GM13976 (cell line): ENCODE data around the gene DET1.
"Not testable (repeated sequence)": the region's sequence is repeated elsewhere in the genome, so short reads cannot be mapped to it uniquely, and the experiment has no call there.

Source experiments
- DNase-seq: peaks from one replicate; pipeline ENCODE4 v3.0.0; 2012; ENCODE audit warnings: low spot score
- in situ Hi-C: fragments of 300-500 bp; cut with MboI; formaldehyde crosslinking; loops from one replicate; pipeline ENCODE4 v1.12.0; 2022; ENCODE audit warnings: low sequenced_read_pairs, mixed read lengths, inconsistent platforms; ENCODE audit not compliant: unreplicated experiment
- TF ChIP-seq, protein P1 (sequence below): IDR thresholded peaks from 2 replicates; pipeline ENCODE4 v1.5.1; 2012; ENCODE audit warnings: borderline replicate concordance, mild to moderate bottlenecking; ENCODE audit not compliant: insufficient read depth; ENCODE audit errors: extremely low read depth, missing control alignments, control extremely low read depth

DET1 gene

DNA sequence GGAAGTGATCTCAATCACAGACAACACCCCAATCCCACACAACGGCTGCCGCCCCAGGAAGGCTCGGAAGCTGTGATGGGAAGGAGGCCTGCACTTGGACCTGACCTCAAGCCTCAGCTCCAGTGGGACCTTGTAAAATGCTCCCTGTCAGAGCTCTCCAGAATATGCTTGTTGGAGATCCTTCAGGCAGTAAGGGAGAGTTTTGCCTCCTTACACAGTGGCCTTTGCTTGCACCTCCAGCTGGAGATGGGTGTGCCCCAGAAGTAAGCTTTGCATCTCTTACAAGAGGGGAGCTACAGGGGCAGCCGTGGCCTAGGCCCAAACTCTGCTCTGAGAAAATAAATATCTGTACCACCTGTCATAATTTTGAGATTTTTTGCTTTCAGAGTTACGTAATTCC is 68.6 kb downstream of the DET1 start:
- TF ChIP-seq, protein P1, sequence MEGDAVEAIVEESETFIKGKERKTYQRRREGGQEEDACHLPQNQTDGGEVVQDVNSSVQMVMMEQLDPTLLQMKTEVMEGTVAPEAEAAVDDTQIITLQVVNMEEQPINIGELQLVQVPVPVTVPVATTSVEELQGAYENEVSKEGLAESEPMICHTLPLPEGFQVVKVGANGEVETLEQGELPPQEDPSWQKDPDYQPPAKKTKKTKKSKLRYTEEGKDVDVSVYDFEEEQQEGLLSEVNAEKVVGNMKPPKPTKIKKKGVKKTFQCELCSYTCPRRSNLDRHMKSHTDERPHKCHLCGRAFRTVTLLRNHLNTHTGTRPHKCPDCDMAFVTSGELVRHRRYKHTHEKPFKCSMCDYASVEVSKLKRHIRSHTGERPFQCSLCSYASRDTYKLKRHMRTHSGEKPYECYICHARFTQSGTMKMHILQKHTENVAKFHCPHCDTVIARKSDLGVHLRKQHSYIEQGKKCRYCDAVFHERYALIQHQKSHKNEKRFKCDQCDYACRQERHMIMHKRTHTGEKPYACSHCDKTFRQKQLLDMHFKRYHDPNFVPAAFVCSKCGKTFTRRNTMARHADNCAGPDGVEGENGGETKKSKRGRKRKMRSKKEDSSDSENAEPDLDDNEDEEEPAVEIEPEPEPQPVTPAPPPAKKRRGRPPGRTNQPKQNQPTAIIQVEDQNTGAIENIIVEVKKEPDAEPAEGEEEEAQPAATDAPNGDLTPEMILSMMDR, result no peak
- DNase-seq, result no peak
- in situ Hi-C loops, result loop anchor here (10.0 kb wide), 1 partner anchor 147 kb away; the partner anchor contains the start of gene AEN

- TF ChIP-seq, protein P1, result no peak
- DNase-seq, result no peak
- in situ Hi-C loops, result loop anchor here (10.0 kb wide), 1 partner anchor 148 kb away; the partner anchor contains the start of gene AEN
Measured at GRCh38 chr15:88477126-88477525, 69.4 kb downstream of the DET1 start.

GRCh38 chr15:88476635-88477060 is 69.8 kb downstream of the DET1 start:
- TF ChIP-seq, protein P1, result peak; percentile 20
- in situ Hi-C loops, result loop anchor here (10.0 kb wide), 1 partner anchor 148 kb away; the partner anchor contains the start of gene AEN
- DNase-seq, result peak; percentile 58

GRCh38 chr15:88473661-88474293 is 72.7 kb downstream of the DET1 start:
- not testable (repeated sequence) for DNase-seq
- in situ Hi-C loops, result loop anchor here (10.0 kb wide), 1 partner anchor 151 kb away; the partner anchor contains the start of gene AEN

GRCh38 chr15:88472225-88472624 is 74.3 kb downstream of the DET1 start:
- DNase-seq, result peak; percentile 51
- TF ChIP-seq, protein P1, result no peak
- in situ Hi-C loops, result loop anchor here (10.0 kb wide), 1 partner anchor 153 kb away; the partner anchor contains the start of gene AEN

- in situ Hi-C loops, result loop anchor here (10.0 kb wide), 1 partner anchor 154 kb away; the partner anchor contains the start of gene AEN
- DNase-seq, result no peak
- TF ChIP-seq, protein P1, result no peak
Measured at GRCh38 chr15:88470625-88471372, 75.7 kb downstream of the DET1 start.

GRCh38 chr15:88469321-88469720 is 77.2 kb downstream of the DET1 start:
- in situ Hi-C loops, result no loop called here
- TF ChIP-seq, protein P1, result no peak
- DNase-seq, result no peak

- in situ Hi-C loops, DNase-seq: not testable (repeated sequence)
Measured at GRCh38 chr15:88468721-88469120, 77.8 kb downstream of the DET1 start.
